Activated CD8-positive, alpha-beta memory T cell treated with anti-CD3 and anti-CD28 coated beads, Interleukin-2, amount 10 ng/mL, durations not matched to agents 7 days and 5 days (primary cell): Measurements from ENCODE around the gene LHX4. TPM values are rescaled to one million over a fixed set of nuclear protein-coding genes. Genes with fewer than 3 reads are reported as not detected.

Experiments used
- ATAC-seq: fragments of 150-1000 bp; cut with Tn5 transposase; one replicate; pipeline ENCODE4 v1.10.0; 2021; ENCODE audit warnings: moderate library complexity
- CTCF ChIA-PET: fragments of 350-600 bp; sonication (Branson Sonifier 250); formaldehyde crosslinking; loops from one replicate; lab custom pipeline; 2021; ENCODE audit warnings: antibody characterized with exemption; lab: Charles Lee
- DNase-seq: peaks from one replicate; pipeline ENCODE4 v3.0.0-alpha.2; 2020
- H3K27ac Mint-ChIP-seq: one replicate; pipeline ENCODE4 v1.8.0; 2021; ENCODE audit warnings: mild to moderate bottlenecking, mixed read lengths
- H3K27me3 Mint-ChIP-seq: one replicate; pipeline ENCODE4 v1.8.0; 2021; ENCODE audit warnings: mixed read lengths
- H3K36me3 Mint-ChIP-seq: one replicate; pipeline ENCODE4 v1.8.0; 2021; ENCODE audit warnings: mild to moderate bottlenecking, mixed read lengths
- H3K4me1 Mint-ChIP-seq: one replicate; pipeline ENCODE4 v1.8.0; 2021; ENCODE audit warnings: mixed read lengths
- H3K4me3 Mint-ChIP-seq: one replicate; pipeline ENCODE4 v1.8.0; 2021; ENCODE audit warnings: mild to moderate bottlenecking, moderate library complexity, mixed read lengths
- H3K9me3 Mint-ChIP-seq: one replicate; pipeline ENCODE4 v1.8.0; 2022; ENCODE audit warnings: low read depth, mixed read lengths
- total RNA-seq, 2 experiments: library from RNA; stranded (reverse); gene quantifications; one replicate each; pipeline ENCODE4 v1.2.3, GENCODE V29; 2021

Gene LHX4
- total RNA-seq, 2 experiments from 2014 or later = not detected

GRCh38 chr1:180261524-180262155 lies 31.6 kb downstream of the LHX4 start:
- H3K36me3 Mint-ChIP-seq = no peaks in the 10 kb centered on the region
- H3K4me1 Mint-ChIP-seq = no peaks in the 10 kb centered on the region
- no peak overlapping the region for H3K4me3 Mint-ChIP-seq
- CTCF ChIA-PET = interaction anchor here (0.6 to 2.1 kb wide), 5 partner anchors 9 to 552 kb away, joined by 4 to 12 read pairs (median 5); no protein-coding TSS in a partner anchor
- no peak overlapping the region for H3K27ac Mint-ChIP-seq
- ATAC-seq = no peak
- peaks cover 3% of the 10 kb centered on the region for H3K27me3 Mint-ChIP-seq
- H3K9me3 Mint-ChIP-seq = no peaks in the 10 kb centered on the region
- no peak for DNase-seq

- H3K9me3 Mint-ChIP-seq = no peaks in the 10 kb centered on the region
- H3K4me1 Mint-ChIP-seq = no peaks in the 10 kb centered on the region
- peaks cover 3% of the 10 kb centered on the region for H3K27me3 Mint-ChIP-seq
- no peak overlapping the region for H3K4me3 Mint-ChIP-seq
- DNase-seq = no peak
- CTCF ChIA-PET = interaction anchor here (2.1 kb wide), 1 partner anchor 10 kb away, joined by 12 read pairs; no protein-coding TSS in a partner anchor
- no peak overlapping the region for H3K27ac Mint-ChIP-seq
- no peak for ATAC-seq
- H3K36me3 Mint-ChIP-seq = no peaks in the 10 kb centered on the region
Measured at GRCh38 chr1:180262628-180263488, 32.8 kb downstream of the LHX4 start.

GRCh38 chr1:180264595-180264994 lies 34.5 kb downstream of the LHX4 start:
- CTCF ChIA-PET = no interaction called here

GRCh38 chr1:180265201-180265600 lies 35.1 kb downstream of the LHX4 start:
- Mint-ChIP-seq H3K36me3 (no peaks in the 10 kb centered on the region), H3K27ac (no peak overlapping the region), H3K4me1 (no peaks in the 10 kb centered on the region), H3K27me3 (peaks cover 3% of the 10 kb centered on the region), H3K9me3 (no peaks in the 10 kb centered on the region), H3K4me3 (no peak overlapping the region)
- ATAC-seq (no peak), DNase-seq (no peak)
- CTCF ChIA-PET = no interaction called here

More at GRCh38 chr1:180264595-180264994, 34.5 kb downstream of the LHX4 start:
- Mint-ChIP-seq H3K9me3 (no peaks in the 10 kb centered on the region), H3K4me1 (no peaks in the 10 kb centered on the region), H3K27ac (no peak overlapping the region), H3K27me3 (peaks cover 3% of the 10 kb centered on the region), H3K36me3 (no peaks in the 10 kb centered on the region), H3K4me3 (no peak overlapping the region)
- ATAC-seq = no peak
- DNase-seq = no peak

- Mint-ChIP-seq H3K36me3 (no peaks in the 10 kb centered on the region), H3K27ac (no peak overlapping the region), H3K4me1 (no peaks in the 10 kb centered on the region), H3K9me3 (no peaks in the 10 kb centered on the region), H3K4me3 (no peak overlapping the region), H3K27me3 (peaks cover 3% of the 10 kb centered on the region)
- DNase-seq (no peak), ATAC-seq (no peak)
- CTCF ChIA-PET = no interaction called here
Measured at GRCh38 chr1:180265871-180266270, 35.8 kb downstream of the LHX4 start.

GRCh38 chr1:180266275-180267210 lies 36.5 kb downstream of the LHX4 start:
- Mint-ChIP-seq H3K27me3 (no peaks in the 10 kb centered on the region), H3K4me3 (no peak overlapping the region), H3K9me3 (no peaks in the 10 kb centered on the region), H3K36me3 (no peaks in the 10 kb centered on the region), H3K4me1 (no peaks in the 10 kb centered on the region), H3K27ac (no peak overlapping the region)
- CTCF ChIA-PET = no interaction called here
- no peak for DNase-seq
- ATAC-seq = no peak

- no peaks in the 10 kb centered on the region for H3K4me1 Mint-ChIP-seq
- CTCF ChIA-PET = no interaction called here
- H3K27me3 Mint-ChIP-seq = no peaks in the 10 kb centered on the region
- H3K4me3 Mint-ChIP-seq = no peak overlapping the region
- ATAC-seq = no peak
- no peaks in the 10 kb centered on the region for H3K36me3 Mint-ChIP-seq
- DNase-seq = no peak
- H3K9me3 Mint-ChIP-seq = no peaks in the 10 kb centered on the region
- no peak overlapping the region for H3K27ac Mint-ChIP-seq
Measured at GRCh38 chr1:180267211-180267561, 37.1 kb downstream of the LHX4 start.

GRCh38 chr1:180267761-180268555 lies 37.9 kb downstream of the LHX4 start:
- Mint-ChIP-seq H3K27me3 (no peaks in the 10 kb centered on the region), H3K4me1 (no peaks in the 10 kb centered on the region), H3K9me3 (no peaks in the 10 kb centered on the region), H3K4me3 (no peak overlapping the region), H3K36me3 (no peaks in the 10 kb centered on the region), H3K27ac (no peak overlapping the region)
- ATAC-seq (no peak), DNase-seq (peak; percentile 36)
- CTCF ChIA-PET = interaction anchor here (0.7 kb wide), 1 partner anchor 15 kb away, joined by 3 read pairs; no protein-coding TSS in a partner anchor

GRCh38 chr1:180268556-180269075 lies 38.6 kb downstream of the LHX4 start:
- H3K27me3 Mint-ChIP-seq = no peaks in the 10 kb centered on the region
- H3K4me1 Mint-ChIP-seq = no peaks in the 10 kb centered on the region
- DNase-seq (peak; percentile 36), ATAC-seq (no peak)
- CTCF ChIA-PET = interaction anchor here (0.7 kb wide), 1 partner anchor 16 kb away, joined by 3 read pairs; no protein-coding TSS in a partner anchor
- no peaks in the 10 kb centered on the region for H3K36me3 Mint-ChIP-seq
- no peak overlapping the region for H3K27ac Mint-ChIP-seq
- no peaks in the 10 kb centered on the region for H3K9me3 Mint-ChIP-seq
- H3K4me3 Mint-ChIP-seq = no peak overlapping the region

- H3K27ac Mint-ChIP-seq = no peak overlapping the region
- H3K27me3 Mint-ChIP-seq = no peaks in the 10 kb centered on the region
- H3K4me3 Mint-ChIP-seq = no peak overlapping the region
- peak; percentile 35 for DNase-seq
- no peak for ATAC-seq
- no peaks in the 10 kb centered on the region for H3K36me3 Mint-ChIP-seq
- H3K4me1 Mint-ChIP-seq = no peaks in the 10 kb centered on the region
- CTCF ChIA-PET = interaction anchor here (1.3 kb wide), 1 partner anchor 15 kb away, joined by 3 read pairs; no protein-coding TSS in a partner anchor
- no peaks in the 10 kb centered on the region for H3K9me3 Mint-ChIP-seq
Measured at GRCh38 chr1:180269645-180270529, 39.8 kb downstream of the LHX4 start.

- Mint-ChIP-seq H3K27me3 (no peaks in the 10 kb centered on the region), H3K36me3 (no peaks in the 10 kb centered on the region)
- ATAC-seq = no peak
Measured at GRCh38 chr1:180270530-180271271, 40.6 kb downstream of the LHX4 start.

More at GRCh38 chr1:180270530-180271271, 40.6 kb downstream of the LHX4 start:
- DNase-seq = peak; percentile 32
- no peaks in the 10 kb centered on the region for H3K4me1 Mint-ChIP-seq
- CTCF ChIA-PET = interaction anchor here (1.3 kb wide), 1 partner anchor 14 kb away, joined by 3 read pairs; no protein-coding TSS in a partner anchor
- H3K27ac Mint-ChIP-seq = no peak overlapping the region
- H3K9me3 Mint-ChIP-seq = no peaks in the 10 kb centered on the region
- H3K4me3 Mint-ChIP-seq = no peak overlapping the region
